Smooth muscle cell of the coronary artery (primary cell): ENCODE measurements around the gene FAM210B. TPM values are rescaled to one million over a fixed set of nuclear protein-coding genes. Genes with fewer than 3 reads are reported as not detected.

Experiments used
- total RNA-seq: library from RNA; depleted of rRNA; stranded (reverse); fragments of >200 nt; gene quantifications from 2 replicates; pipeline ENCODE4 v1.2.3, GENCODE V29; 2014; ENCODE audit warnings: low replicate concordance

The FAM210B gene
- 24.9 and 47.4 TPM in 2 replicates for total RNA-seq

GRCh38 chr20:56358600-56359211, at the start of gene FAM210B:
Gene FAM210B (plus strand): TSS chr20:56358974. CDS start chr20:56359006, 32 bp downstream.

GRCh38 chr20:56392132-56392880, 33.5 kb downstream of the FAM210B start, which contains the start of the genes AURKA and CSTF1:
Gene AURKA (minus strand): TSS chr20:56392215. CDS start chr20:56388197, 4,018 bp downstream.
Gene CSTF1 (plus strand): TSS chr20:56392645. CDS start chr20:56395553, 2,908 bp downstream.

GRCh38 chr20:56411759-56412472, 53.1 kb downstream of the FAM210B start, which contains the start of gene CASS4:
Gene CASS4 (plus strand): TSS chr20:56412260. CDS start chr20:56412459, 199 bp downstream.

Other genes starting within 250 kb of the FAM210B start
- not detected in 2 replicates for gene MC3R, start 110.2 kb upstream of the FAM210B start, total RNA-seq
- 1.9 and 11.0 TPM in 2 replicates for gene AURKA, start 33.2 kb downstream of the FAM210B start, total RNA-seq
- 21.3 and 26.9 TPM in 2 replicates for gene CSTF1, start 33.7 kb downstream of the FAM210B start, total RNA-seq
- 0.12 and 0.38 TPM in 2 replicates for gene CASS4, start 53.3 kb downstream of the FAM210B start, total RNA-seq
- 65.5 and 97.5 TPM in 2 replicates for gene RTF2, start 109.7 kb downstream of the FAM210B start, total RNA-seq
- gene FAM209A, start 165.8 kb downstream of the FAM210B start, total RNA-seq: not detected in 2 replicates
- 0.23 TPM in 1 of 2 replicates, not detected in the other for gene FAM209B, start 174.3 kb downstream of the FAM210B start, total RNA-seq